Left cardiac atrium (tissue), 4 donors: ENCODE measurements around the gene SERP1. TPM values are rescaled to one million over a fixed set of nuclear protein-coding genes. Genes with fewer than 3 reads are reported as not detected.

Experiments
- ATAC-seq, 2 donors: fragments of 200-7000 bp; cut with Tn5 transposase; one replicate each; pipeline ENCODE4 v1.9.1; 2020; ENCODE audit warnings: mild to moderate bottlenecking in 2 of 2, moderate library complexity in 2 of 2
- DNase-seq: peaks from one replicate; pipeline ENCODE4 v3.0.0-alpha.2; 2020
- intact Hi-C, 2 donors: fragments of 100-400 bp; cut with DNase I; formaldehyde crosslinking; loops; one replicate each; pipeline versions ENCODE4 v1.14.1 to v1.15.1; 2022 to 2023
- long read RNA-seq: library from polyadenylated mRNA; unstranded; transcript quantifications from one replicate; pipeline ENCODE4 v2.0.0, GENCODE V29; 2021
- total RNA-seq, 2 donors: library from RNA; stranded (reverse); fragmentation: NEBNext Ultra II Directional; extraction: Animal tissue kit (Norgen Biotek cat#: 25700); gene quantifications; one replicate each; pipeline ENCODE4 v1.2.1, GENCODE V29; 2021
- donor health status: DM: no; HTN: yes; CAD: no.
- donor health status: DM: no; HTN: yes; CAD: no; lungs with severe emphysema.
- donor health status: DM: yes; HTN: yes; CAD: no.
- donor health status: Dilated cardiomyopathy.

SERP1 gene
- 10 to 100 TPM; 42.4 to 47.2 TPM for total RNA-seq
- long read RNA-seq, transcript SERP1-201 (3 exons, 3,171 nt), result major isoform, 63 of 74 reads
- long read RNA-seq, partial matches to known transcripts, result 3 of 74 reads
- long read RNA-seq, other reads (novel, unspliced or antisense), result 4 of 74 reads

DNA sequence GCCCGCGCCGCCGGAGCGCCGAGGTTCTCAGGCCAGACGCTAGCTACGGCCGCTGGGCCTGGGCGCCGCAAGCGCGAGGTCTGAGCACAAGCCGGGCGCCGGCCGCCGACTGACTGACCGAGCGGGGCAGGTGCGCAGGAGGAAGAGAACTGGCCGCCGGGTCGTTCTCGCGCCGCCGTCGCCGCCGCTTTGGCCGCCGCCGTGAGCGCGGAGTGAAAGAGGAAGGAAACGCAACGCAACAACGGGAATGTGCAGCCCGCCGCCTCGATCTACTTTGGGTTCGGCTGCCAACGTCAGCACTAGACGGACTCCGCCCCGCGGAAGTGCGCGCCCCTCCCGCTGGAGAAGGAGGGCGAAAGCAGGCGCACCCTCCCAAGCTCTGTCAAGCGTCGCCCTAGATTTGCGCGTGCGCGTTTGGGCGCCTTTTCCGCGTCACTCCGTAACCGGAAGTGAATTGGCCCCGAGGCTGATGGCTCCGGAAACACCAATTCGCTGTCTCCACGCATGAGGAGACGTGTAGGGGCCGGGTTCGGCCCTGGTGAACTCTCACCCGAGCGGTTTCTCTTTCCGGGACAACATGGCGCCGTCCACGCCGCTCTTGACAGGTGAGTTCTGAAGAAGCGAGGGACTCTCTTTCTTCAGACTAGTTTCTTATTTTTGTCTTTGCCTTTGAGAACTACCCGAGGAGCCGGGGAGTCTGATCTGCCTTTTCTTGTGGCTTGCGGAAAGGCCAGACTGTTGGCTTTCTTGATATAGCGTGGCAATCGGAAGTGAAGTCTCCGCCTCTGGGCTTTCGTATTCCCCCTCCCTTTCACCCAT lies at the start of gene SERP1, which contains the start of gene EIF2A:
Gene SERP1 (minus strand): TSS at position 271 of the 819 bp plus-strand sequence. CDS start 361 bp downstream, outside the sequence.
Gene EIF2A (plus strand): TSS at position 562 of the 819 bp plus-strand sequence. CDS start 16 bp downstream, at position 578.
- peak; percentile 97 for ATAC-seq
- intact Hi-C loops, result loop anchor here in 1 of 2 donors (2.0 kb wide), 1 partner anchor 56 kb away; the partner anchor contains the start of gene SELENOT
- peak; percentile 99 for DNase-seq

DNA sequence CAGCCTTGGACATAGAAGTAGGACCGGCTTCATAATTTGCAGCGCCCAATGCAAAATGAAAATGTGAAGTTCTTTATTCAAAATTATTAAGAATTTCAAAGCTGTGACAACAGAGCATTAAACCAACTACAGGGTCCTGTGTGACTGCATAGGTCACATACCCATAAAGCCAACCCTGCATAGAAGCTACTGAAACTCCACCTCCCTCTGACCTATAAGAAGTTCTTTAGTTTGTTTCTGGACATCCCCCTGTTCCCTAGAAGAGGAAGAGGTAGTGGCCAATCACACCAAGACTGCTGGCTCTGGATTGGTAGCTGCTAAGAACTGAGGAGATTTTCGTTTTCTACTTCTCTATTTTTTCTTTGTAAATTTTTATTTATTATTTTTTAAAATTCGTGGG lies 47.9 kb upstream of the SERP1 start:
- intact Hi-C loops, result no loop called here
- DNase-seq (no peak), ATAC-seq (no peak)

DNA sequence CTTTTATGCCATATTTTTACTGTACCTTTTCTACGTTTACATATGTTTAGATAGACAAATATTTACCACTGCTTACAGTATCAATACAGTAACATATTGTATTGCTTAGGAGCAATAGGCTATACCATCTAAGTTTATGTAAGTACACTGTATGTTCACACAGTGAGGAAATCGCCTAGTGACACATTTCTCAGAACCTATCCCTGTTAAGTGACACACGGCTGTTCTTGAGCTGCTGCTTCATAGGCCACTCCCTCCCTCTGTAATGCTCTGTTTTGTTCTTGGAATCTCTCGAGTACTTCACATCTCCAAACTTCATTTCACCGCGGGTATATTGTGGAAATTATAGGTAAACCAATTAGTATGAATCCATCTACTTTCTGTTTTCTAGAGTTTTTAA lies 43.5 kb upstream of the SERP1 start:
- no peak for DNase-seq
- intact Hi-C loops, result no loop called here
- ATAC-seq, result no peak

DNA sequence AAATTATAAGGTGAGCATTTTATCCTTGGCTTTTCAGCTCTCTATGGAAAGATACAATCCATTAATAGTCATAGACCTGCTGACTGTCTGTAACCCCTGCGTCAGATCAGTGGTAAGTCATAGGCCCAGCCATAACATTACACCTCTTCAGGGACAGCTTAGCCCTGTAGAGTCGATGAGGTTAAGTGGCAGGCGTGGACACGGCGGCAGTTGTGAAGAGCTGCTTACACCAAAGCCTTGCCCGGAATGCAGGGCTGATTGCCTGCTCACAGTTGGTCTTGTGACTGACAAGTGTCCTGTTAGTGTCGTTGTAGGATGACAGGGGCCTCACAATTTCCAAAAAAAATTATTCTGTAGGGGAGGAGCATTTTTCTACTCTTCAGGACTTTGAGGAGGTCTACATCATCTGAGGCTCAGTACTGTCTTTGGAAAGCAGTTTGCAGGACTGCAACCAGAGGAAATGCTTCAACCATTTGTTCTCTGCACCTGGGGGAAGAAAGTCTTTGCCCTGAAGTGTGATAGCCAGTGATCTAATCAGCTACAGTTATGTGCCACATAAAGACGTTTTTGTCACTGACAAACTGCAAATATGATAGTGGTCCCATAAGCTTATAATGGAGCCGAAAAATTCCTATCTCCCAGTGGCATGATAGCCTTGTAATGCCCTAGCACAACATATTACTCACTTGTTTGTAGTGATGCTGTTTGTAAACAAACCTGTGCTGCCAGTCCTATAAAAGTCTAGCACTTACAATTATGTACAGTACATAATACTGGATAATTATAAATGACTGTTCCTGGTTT lies 41.9 kb upstream of the SERP1 start:
- intact Hi-C loops, result no loop called here
- DNase-seq, result peak; percentile 59
- ATAC-seq, result peak; percentile 96

DNA sequence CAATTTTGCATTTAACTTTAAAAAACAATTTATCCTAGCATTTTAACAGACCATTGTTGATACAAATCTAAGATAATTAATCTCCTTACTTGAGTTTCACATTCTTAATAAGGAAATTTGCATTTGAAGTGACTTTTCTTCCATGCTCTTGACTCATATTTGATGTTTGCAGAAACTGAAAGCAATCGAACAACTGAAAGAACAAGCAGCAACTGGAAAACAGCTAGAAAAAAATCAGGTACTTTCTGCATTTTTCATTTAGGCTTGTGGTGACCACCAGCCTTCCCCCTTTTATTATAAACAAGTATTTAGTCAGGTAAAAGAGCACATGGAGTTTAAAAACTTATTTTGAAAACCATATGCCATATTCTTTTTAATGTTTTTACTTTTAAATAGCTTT lies 36.7 kb upstream of the SERP1 start:
- intact Hi-C loops, result no loop called here
- DNase-seq (no peak), ATAC-seq (no peak)

DNA sequence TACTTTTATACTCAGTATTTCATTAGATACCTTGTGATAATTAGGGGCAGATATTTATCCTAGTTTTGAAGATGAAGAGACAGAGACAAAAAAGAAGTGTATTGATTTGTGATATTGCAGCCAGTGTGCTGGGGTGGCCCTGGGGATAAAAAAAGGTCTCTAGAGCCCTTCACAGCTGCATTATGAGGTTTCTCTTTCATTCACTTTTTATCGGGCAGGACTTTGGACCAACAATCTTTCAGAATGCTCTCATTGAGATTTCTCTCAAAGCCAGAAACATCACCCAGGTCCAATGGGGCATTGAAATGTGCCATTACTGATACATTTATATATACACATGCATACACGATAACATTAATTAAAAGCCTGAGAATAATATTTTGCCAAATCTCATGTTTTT lies 36.3 kb upstream of the SERP1 start:
- intact Hi-C loops, result no loop called here
- DNase-seq, result no peak
- ATAC-seq, result no peak

DNA sequence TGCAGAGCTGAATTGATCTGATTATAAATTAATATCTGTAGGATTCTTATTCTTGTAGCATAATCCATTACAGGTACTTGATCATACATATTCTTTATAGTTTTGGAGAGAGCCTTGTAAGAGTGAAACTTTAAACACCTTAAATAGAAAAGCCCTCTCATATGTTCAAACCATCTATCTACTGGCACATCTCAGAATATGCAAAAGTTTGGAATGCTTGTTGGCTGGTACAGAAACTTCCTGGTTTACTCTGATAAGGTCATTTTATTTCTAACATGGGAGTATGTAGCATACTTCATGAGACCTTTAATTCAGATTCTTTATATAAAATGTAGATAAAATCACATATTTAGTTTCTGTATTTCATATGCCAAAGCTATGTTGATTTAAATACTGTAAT lies 34.9 kb upstream of the SERP1 start:
- no peak for DNase-seq
- intact Hi-C loops, result no loop called here
- no peak for ATAC-seq

DNA sequence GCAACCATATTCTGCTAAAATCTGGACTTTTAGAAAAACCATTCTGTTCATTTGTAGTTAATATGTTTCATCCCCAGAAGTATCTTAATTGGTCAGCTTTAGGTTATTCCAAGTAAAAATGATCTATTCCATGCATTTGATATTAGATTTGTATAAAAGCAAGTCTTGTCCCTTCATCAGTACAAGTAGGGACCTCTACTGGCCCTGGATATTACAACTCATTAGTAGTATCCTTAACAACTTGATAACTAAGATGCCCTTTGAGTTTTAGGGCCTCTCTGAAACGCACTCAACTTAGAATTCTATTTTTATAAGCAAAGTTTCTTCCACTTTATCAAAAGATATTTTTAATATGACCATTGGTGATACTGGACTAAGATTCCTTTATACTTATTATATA lies 31.6 kb upstream of the SERP1 start:
- intact Hi-C loops, result no loop called here
- no peak for ATAC-seq
- DNase-seq, result no peak

DNA sequence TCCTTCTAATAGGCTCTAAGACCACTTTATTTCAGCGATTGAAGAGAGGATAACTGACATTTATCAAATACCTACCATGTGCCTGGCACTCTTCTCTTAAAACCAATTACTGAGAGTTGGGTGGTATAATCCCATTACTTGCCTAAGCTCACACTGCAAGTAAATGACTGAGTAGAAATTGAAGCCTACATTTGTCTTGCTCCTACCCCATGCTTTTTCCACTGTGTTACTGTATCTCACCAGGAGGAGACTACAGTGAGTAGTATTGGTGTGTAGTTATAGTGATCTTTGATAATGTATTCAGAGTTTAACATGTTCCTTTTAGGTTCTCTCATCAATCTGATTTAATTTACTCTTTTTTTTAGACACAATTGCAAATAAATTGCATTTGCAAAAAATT lies 21.0 kb upstream of the SERP1 start:
- intact Hi-C loops, result no loop called here
- ATAC-seq (no peak), DNase-seq (no peak)

DNA sequence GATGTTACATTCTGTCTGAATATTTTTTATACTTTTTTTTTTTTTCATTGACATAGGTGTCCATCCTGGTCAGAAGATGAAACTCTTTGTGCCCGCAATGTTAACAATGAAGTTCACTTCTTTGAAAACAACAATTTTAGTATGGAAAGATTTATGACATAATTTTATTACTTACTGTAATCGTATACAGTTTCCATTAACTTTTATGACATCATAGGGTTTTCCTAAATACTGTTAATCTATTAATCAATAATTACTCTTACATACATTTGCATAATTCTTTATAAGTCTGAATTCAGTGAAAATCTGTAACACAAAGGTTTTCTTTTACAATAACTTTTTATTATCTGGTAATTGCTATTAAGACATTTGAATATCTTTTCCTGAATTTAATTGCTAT lies 17.9 kb upstream of the SERP1 start:
- no peak for ATAC-seq
- intact Hi-C loops, result no loop called here
- no peak for DNase-seq

DNA sequence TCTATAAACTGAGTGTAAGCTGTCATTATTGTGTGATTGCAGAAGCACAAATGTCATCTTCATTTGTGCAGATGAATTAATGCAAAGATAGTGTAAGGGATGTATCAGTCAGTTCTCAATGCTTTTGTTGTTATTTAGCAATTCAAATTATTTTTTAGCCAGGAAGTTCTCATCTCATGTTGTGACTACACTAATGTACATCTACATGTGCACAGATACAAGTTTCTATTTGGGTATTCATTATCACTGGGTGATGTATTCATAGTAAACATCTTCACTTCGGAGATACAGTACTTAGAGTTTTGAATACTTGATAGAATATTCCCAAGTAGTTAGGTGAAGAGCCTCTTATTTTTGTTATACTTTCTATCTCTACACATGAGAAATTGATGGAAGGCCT lies 11.4 kb upstream of the SERP1 start:
- DNase-seq (no peak), ATAC-seq (no peak)
- intact Hi-C loops, result no loop called here

DNA sequence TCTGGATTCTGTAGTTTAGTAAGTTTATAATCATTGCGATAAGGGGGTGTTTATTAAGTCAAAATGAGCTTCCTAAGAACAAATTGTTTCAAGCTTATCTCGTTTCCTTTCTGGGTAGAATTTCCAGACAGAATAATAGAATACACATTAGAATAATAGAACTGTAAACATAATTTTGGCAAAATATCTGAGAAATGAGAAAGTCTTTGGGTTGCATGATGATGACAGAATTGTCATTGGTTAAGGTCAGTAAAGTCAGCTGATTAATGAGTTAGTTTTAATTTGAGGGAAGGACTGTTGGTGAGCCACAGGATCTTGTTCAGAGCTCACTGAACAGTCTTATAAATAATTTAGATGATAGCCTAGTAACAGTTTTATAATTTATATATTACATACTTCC lies 10.5 kb upstream of the SERP1 start:
- intact Hi-C loops, result no loop called here
- ATAC-seq (no peak), DNase-seq (no peak)

DNA sequence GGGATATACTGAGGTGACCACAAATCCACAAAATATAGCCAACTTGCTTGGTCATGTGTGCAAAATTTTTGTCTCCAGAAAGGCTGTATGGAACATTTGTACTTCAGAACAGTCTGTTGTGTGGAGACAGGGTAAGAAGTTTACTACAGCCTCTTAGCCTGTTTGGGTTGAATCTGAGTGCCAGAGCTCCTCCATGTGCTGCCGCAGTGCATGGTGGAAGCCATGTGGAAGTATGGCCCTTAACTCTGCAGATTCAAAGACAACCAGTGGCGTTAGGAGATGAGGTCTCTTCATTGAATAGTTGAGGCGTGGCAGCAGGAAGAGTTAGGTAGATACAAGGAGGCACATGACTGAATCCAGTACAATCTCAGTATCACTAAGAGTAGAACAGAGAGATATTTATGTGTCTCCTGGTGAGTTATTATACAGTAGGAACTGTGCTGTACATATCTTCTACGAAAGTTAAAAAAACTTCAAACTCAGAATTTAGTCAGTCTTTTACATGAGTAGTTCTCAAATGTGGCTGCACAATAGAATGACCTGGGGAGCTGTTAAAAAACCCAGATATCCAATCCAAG lies 9.7 kb upstream of the SERP1 start:
- DNase-seq, result no peak
- ATAC-seq, result no peak
- intact Hi-C loops, result no loop called here

DNA sequence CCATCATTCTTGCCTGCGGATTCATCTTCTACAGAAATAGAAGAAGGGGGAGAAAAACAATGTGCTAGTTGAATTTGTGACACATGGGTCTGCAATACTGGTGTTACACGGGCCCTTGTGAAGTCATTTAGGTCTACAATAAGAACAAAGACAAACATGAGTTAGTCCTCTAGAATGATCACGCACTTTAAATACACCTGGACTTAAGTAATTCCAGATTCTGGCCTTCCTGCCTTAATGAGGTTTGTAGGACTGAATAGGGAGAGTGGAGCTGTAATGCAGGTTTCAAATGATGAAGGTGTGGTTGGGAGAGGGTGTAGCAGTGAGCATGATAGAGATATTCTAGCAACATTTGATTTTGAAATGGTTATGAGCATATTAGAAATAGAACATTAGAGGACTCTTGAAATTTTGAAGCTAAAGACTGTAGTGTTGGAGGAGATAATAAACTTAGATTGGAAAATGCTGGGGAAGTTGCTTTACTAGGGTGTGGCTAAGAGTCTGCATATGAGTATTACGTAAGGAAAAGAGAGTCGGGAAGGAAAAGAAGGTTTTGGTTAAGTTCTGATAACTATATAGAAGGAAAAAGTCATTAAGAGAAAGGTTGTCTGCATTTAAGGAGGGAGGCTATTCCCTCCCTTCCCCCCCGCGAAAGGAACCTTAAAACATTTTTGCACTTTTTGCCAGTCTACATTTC lies 897 bp upstream of the SERP1 start:
- no peak for DNase-seq
- intact Hi-C loops, result loop anchor here in 1 of 2 donors (2.0 kb wide), 1 partner anchor 56 kb away; the partner anchor contains the start of gene SELENOT
- no peak for ATAC-seq

DNA sequence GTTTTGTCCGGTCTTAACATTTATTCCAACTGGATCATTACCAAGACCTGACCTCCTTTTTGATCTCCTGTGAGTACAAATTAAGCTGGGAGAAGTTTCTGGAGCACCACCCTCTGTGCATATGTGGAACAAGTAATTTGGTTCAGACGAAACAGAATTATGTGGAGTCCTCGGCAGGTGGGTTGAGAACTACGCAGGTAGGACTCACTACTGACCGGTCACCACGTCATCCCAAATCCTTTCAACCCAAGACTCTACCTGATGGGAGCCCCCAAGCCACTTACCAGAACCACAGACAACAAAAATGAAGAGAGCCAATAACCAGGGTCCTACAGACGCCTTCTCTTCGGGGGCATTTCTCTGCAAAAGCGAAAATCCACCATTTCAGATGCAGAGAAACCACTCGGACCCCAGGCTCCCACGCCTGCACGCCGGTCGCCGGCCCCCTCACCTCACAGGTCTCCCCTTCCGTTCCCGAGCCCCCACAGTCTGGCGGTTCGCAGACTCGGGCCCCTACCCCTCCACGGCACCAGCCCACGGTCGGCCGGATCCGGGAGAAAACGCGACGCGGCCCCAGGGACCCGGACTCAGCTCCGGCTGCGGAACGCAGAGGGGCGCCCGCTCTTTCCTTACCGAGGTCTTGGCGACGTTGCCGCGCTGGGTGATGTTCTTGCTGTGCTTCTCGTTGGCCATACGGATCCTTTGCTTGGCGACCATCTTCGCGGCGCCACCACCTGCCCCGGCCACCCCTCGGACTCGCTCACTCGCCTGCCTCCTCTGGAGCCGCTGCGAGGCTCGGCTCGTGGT lies 674 bp downstream of the SERP1 start:
- peak; percentile 35 to 37 for ATAC-seq

DNA sequence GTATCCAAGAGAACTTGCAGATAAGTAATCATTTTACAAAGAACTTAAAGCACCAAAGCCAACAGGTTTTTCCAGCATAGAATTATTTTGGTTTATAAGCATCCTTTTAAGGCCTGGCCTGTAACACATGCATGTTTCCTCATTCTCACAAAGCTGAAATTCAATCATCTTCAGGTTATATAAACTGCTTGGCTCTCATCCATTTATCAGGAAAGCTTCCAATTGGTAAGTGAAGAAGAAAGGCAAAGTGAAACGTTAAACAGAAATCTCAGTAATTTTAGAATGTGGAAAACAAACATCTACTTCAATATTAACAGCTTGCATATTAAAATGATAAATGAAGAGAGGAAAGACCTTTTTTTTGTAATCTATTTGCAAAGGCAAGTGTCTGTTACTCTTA lies 1.6 kb downstream of the SERP1 start:
- DNase-seq (no peak), ATAC-seq (no peak)
- intact Hi-C loops, result no loop called here

More for the DNA sequence above, 674 bp downstream of the SERP1 start:
- peak; percentile 67 for DNase-seq
- intact Hi-C loops, result loop anchor here in 1 of 2 donors (2.0 kb wide), 1 partner anchor 57 kb away; the partner anchor contains the start of gene SELENOT

DNA sequence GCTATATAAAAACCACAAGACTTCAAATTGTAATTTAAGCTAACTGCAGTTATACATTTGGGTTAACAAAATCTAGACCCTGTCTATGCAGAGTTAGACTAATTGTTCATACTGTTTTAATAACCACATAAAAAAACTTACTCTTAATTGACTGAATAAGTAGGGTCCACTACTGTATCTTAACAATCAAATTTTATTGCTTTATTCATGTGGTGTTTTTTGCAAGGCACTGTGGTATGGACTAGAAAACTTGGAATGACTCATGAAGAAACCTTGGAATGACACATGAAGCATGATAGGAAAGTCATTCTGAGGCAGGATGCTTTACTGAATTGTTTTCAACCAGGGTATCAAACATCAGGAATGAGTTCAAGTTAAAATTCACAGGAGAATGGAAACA lies 2.3 kb downstream of the SERP1 start:
- DNase-seq (no peak), ATAC-seq (no peak)
- intact Hi-C loops, result no loop called here

DNA sequence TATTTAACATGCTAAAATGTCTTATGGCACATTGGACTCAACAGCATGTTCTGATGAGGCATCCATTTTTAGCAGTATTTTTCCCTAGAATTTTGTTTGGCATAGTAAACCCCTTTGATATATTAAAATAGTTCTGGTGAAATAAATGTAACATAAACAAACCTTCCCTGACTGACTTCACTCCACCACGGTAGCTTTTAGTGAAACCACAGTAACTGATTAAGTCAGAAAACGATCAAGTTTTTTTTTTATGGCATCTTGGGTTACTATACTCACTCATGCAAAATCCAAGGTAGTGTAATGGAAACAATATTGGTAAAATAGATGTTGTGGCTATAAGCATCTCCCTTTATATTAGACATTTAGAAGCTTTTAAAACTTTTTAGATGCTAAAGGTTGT lies 2.8 kb downstream of the SERP1 start:
- intact Hi-C loops, result no loop called here
- DNase-seq (no peak), ATAC-seq (no peak)
